ENCODE data around the gene PLPPR1.

PLPPR1 gene

GRCh38 chr9:101350285-101350684, 321.8 kb downstream of the PLPPR1 start:
- no peak for DNase-seq (ENCODE audit: low read depth)

- DNase-seq (ENCODE audit: low read depth): no peak
Observed at GRCh38 chr9:101352892-101353463, 324.5 kb downstream of the PLPPR1 start.

DNA sequence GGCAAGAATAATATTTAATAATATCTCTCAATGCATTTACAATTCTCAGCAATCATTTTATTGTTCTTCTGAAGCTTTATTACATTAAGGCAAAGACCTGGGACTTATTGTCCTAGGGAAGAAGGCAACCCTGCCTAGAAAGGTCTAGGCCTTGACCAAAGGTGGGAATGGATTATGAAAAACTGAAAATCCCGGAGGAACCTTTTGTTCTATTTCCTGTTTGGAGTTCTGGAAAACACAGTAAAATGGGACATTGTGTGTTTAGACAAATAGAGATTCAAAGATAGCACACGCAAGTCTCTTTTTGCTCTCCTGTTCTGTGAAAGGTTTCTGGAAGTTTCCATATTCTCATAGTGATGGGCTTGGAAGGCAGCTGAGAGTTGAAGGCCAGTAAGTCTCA, 325.2 kb downstream of the PLPPR1 start:
- no peak for DNase-seq (ENCODE audit: low read depth)

DNA sequence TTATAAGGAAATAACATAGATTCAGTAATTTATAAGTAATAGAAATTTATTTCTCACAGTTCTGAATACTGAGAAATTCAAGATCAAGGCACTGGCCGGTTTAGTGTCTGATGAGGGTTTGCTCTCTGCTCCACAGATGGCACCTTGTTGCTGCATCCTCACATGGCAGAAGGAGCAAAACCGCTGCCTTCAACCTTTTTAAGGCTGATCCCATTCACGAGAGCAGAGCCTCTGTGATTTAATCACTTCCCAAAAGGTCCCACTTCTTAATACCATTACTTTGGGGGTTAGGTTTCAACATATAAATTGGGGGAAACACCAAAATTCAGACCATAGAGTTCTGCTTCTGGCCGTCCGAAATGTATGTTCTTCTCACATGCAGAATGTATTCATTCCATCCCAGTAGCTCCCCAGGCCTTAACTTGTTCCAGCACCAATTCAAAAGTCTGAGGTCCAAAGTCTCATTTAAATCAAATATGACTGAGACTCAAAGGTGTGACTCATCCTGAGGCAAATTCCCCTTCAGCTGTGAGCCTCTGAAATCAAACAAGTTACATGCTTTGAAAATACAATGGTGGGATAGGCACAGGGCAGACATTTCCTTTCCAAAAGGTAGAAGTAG, 325.7 kb downstream of the PLPPR1 start:
- DNase-seq (ENCODE audit: low read depth): no peak

GRCh38 chr9:101354765-101355708, 326.5 kb downstream of the PLPPR1 start:
- DNase-seq (ENCODE audit: low read depth): no peak

DNA sequence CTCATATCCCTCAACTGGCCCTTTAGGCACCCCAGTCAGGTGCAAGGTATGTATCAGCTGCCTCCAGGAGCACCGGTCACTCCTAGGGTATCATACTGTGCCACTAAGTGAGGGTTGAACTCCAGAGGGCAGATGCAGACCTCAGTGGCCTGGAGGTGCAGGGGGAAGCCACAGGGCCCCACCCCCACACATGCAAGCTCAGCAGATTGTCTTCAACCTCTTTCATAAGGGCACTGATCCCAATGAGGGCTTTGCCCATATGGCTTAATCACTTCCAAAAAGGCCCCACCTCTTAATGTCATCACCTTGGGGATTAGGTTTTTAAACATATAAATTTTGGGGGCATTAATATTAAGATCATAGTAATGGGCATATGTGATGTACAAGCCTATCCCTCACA, 328.1 kb downstream of the PLPPR1 start:
- DNase-seq (ENCODE audit: low read depth): no peak

- DNase-seq (ENCODE audit: low read depth): no peak
Observed at GRCh38 chr9:101359679-101360078, 331.2 kb downstream of the PLPPR1 start.

GRCh38 chr9:101360647-101361046, 332.1 kb downstream of the PLPPR1 start:
- DNase-seq (ENCODE audit: low read depth): no peak

GRCh38 chr9:101362450-101362849, 333.9 kb downstream of the PLPPR1 start:
- DNase-seq (ENCODE audit: low read depth): no peak

DNA sequence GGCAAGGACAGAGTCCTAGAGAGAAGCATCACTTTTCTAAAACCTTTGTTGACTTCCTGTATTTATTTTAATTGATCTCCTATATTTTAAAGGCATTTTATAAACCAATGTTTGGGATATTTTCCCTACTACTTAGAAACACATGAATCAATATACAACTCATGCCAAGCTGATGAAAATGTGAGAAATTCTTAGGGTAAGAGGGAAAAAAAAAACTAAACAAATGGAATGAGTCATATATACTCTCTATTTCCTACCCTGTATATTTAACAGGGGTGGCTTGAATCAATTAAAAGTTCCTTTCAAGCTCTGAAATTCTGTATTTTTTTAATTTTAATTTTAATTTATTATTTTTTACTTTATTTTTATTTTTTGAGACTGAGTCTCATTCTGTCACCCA, 336.7 kb downstream of the PLPPR1 start:
- no peak for DNase-seq (ENCODE audit: low read depth)

GRCh38 chr9:101366038-101366756, 337.7 kb downstream of the PLPPR1 start:
- DNase-seq (ENCODE audit: low read depth): no peak

DNA sequence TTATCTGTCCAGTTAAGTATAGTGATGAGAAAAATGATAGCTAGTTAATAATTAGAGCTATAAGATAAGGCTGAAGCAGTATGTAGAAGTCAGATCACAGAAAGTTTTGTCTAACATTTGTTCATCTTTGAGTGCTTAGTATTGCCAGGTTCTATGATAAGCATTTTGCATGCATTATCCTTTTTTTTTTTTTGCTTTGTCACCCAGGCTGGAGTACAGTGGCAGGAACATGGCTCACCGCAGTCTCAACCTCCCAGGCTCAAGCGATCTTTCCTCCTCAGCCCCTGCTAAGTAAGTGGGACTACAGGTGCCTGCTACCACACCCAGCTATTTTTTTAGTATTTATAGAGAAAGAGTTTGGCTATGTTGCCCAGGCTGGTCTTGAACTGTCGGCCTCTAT, 338.8 kb downstream of the PLPPR1 start:
- DNase-seq (ENCODE audit: low read depth): no peak

DNA sequence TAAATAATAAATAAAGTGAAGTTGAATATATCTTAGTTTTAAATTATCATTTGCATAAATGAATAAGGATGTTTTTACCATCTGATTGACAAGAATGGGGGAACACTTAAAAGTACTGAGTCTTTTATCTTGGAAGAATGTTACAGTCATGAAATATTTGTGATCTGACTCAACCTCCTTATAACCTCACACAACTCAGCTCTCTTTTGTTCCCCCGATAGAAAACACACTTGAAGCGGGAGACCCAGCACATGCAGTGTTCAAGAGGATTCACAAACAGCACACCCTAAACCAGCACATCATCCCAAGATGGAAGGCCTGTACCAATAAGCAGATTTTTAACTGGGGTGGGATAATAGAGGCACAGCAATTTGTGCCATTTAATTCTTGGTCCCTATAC, 340.8 kb downstream of the PLPPR1 start:
- DNase-seq (ENCODE audit: low read depth): no peak

- no peak for DNase-seq (ENCODE audit: low read depth)
Observed at GRCh38 chr9:101369884-101370531, 341.5 kb downstream of the PLPPR1 start.

DNA sequence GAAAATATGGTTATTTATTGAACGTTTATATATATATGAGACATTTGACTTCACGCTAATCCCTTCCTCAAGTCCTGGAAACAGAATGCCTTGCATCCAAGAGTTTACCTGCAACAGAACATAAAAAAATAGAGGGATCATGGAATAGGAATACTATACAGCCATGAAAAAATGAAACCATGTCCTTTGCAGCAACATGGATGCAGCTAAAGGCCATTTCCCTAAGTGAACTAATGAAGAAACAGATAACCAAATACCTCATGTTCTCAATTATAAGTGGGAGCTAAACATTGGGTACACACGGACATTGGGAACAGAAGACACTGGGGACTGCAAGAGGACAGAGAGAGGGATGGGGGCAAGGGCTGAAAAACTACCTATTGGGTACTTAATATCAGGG, 343.3 kb downstream of the PLPPR1 start:
- no peak for DNase-seq (ENCODE audit: low read depth)

GRCh38 chr9:101372327-101373118, 344.0 kb downstream of the PLPPR1 start:
- DNase-seq (ENCODE audit: low read depth): no peak
